HepG2 (cell line): ENCODE results near the gene NDUFB6. TPM values are rescaled to one million over a fixed set of nuclear protein-coding genes. Genes with fewer than 3 reads are reported as not detected.

Experiments used
- ELF3 ChIP-seq: IDR thresholded peaks from 2 replicates; pipeline ENCODE4 v1.6.1; 2016; ENCODE audit warnings: missing genetic modification reagents, missing compliant biosample characterization
- HMGXB4 ChIP-seq, 2 experiments: sonication (generic) in 1 of 2; formaldehyde crosslinking in 1 of 2; IDR thresholded peaks; 2 replicates each; pipeline versions ENCODE4 v1.4.0 to v1.6.1; 2018 to 2020; ENCODE audit warnings: missing genetic modification reagents in 2 of 2, borderline replicate concordance in 1 of 2, low read depth in 1 of 2, mild to moderate bottlenecking in 1 of 2, missing biosample characterization in 1 of 2
- HOXA5 ChIP-seq: sonication (generic); formaldehyde crosslinking; IDR thresholded peaks from 2 replicates; pipeline ENCODE4 v1.4.0; 2020; ENCODE audit warnings: missing genetic modification reagents
- MED13 ChIP-seq: sonication (generic); formaldehyde crosslinking; IDR thresholded peaks from 2 replicates; pipeline ENCODE4 v1.5.0; 2020; ENCODE audit warnings: missing genetic modification reagents
- MIXL1 ChIP-seq: IDR thresholded peaks from 2 replicates; pipeline ENCODE4 v1.6.1; 2016
- MXD4 ChIP-seq: IDR thresholded peaks from 2 replicates; pipeline ENCODE4 v1.6.1; 2016; ENCODE audit warnings: mild to moderate bottlenecking, missing biosample characterization, missing genetic modification reagents
- PPARG ChIP-seq: conservative IDR thresholded peaks from 2 replicates; pipeline ENCODE4 v1.6.1; 2016; ENCODE audit warnings: missing biosample characterization, missing genetic modification reagents
- SRSF1 ChIP-seq: fragments of 200-400 bp; formaldehyde crosslinking; optimal IDR thresholded peaks from 2 replicates; pipeline ENCODE3; 2017; ENCODE audit warnings: mild to moderate bottlenecking, low read depth, low read length, moderate library complexity
- STAG1 ChIP-seq: sonication (generic); formaldehyde crosslinking; IDR thresholded peaks from 2 replicates; pipeline ENCODE4 v1.4.0; 2020; ENCODE audit warnings: missing genetic modification reagents
- TARDBP ChIP-seq: sonication (generic); formaldehyde crosslinking; IDR thresholded peaks from 2 replicates; pipeline ENCODE4 v1.8.0; 2022; ENCODE audit warnings: mild to moderate bottlenecking, missing genetic modification reagents
- TFAP4 ChIP-seq: sonication (generic); IDR thresholded peaks from 2 replicates; pipeline ENCODE4 v1.6.1; 2016; ENCODE audit warnings: low read depth, borderline replicate concordance
- TGIF2 ChIP-seq: IDR thresholded peaks from 2 replicates; pipeline ENCODE4 v1.6.1; 2016; ENCODE audit warnings: control low read depth, missing compliant biosample characterization
- THAP9 ChIP-seq: sonication (generic); formaldehyde crosslinking; IDR thresholded peaks from 2 replicates; pipeline ENCODE4; 2020; ENCODE audit warnings: missing genetic modification reagents, mild to moderate bottlenecking, borderline replicate concordance
- ZKSCAN8 ChIP-seq: IDR thresholded peaks from 2 replicates; pipeline ENCODE4 v1.6.1; 2016; ENCODE audit warnings: borderline replicate concordance, missing genetic modification reagents, missing compliant biosample characterization
- ZNF251 ChIP-seq: sonication (generic); formaldehyde crosslinking; IDR thresholded peaks from 2 replicates; pipeline ENCODE4 v1.9.0; 2021; ENCODE audit warnings: mild to moderate bottlenecking, missing genetic modification reagents
- ZNF256 ChIP-seq: sonication (generic); formaldehyde crosslinking; conservative IDR thresholded peaks from 2 replicates; pipeline ENCODE4 v1.4.0; 2020; ENCODE audit warnings: missing genetic modification reagents
- ZNF550 ChIP-seq: sonication (generic); formaldehyde crosslinking; IDR thresholded peaks from 2 replicates; pipeline ENCODE4 v1.4.0; 2020; ENCODE audit warnings: mild to moderate bottlenecking, missing genetic modification reagents, borderline replicate concordance
- ZSCAN12 ChIP-seq: sonication (generic); formaldehyde crosslinking; IDR thresholded peaks from 2 replicates; pipeline ENCODE4 v1.9.0; 2021; ENCODE audit warnings: mild to moderate bottlenecking, missing genetic modification reagents
- polyA plus RNA-seq, 8 experiments: library from polyadenylated mRNA; depleted of rRNA in 3 of 8; stranded (reverse) in 7 of 8; unstranded in 1 of 8; fragments of >200 nt; fragmentation: Illumina TruSeq in 4 of 8; extraction: Trizol in 4 of 8; gene quantifications; 2 replicates each; pipeline versions ENCODE4 v1.2.1 to v1.2.3, GENCODE V29; 2011 to 2016; ENCODE audit warnings: low read depth in 4 of 8, missing spikeins in 1 of 8, mixed read lengths in 1 of 8; ENCODE audit not compliant: insufficient read depth in 1 of 8
- total RNA-seq, 5 experiments: library from RNA; depleted of rRNA; stranded (reverse); fragments of >200 nt; fragmentation: Illumina TruSeq; extraction: Trizol; gene quantifications; 2 replicates each; pipeline ENCODE4 v1.2.3, GENCODE V29; 2016; ENCODE audit warnings: low read depth in 1 of 5
- TF ChIP-seq, protein P1 (sequence below): sonication (generic); formaldehyde crosslinking; IDR thresholded peaks from 2 replicates; pipeline ENCODE4 v1.4.0; 2020; ENCODE audit warnings: missing genetic modification reagents

NDUFB6 gene
- total and polyA plus RNA-seq, 2 of the 13 experiments (the other 11 are each of a cell fraction or from before 2014, with no cell fraction given): 31.2 to 81.9 TPM

DNA sequence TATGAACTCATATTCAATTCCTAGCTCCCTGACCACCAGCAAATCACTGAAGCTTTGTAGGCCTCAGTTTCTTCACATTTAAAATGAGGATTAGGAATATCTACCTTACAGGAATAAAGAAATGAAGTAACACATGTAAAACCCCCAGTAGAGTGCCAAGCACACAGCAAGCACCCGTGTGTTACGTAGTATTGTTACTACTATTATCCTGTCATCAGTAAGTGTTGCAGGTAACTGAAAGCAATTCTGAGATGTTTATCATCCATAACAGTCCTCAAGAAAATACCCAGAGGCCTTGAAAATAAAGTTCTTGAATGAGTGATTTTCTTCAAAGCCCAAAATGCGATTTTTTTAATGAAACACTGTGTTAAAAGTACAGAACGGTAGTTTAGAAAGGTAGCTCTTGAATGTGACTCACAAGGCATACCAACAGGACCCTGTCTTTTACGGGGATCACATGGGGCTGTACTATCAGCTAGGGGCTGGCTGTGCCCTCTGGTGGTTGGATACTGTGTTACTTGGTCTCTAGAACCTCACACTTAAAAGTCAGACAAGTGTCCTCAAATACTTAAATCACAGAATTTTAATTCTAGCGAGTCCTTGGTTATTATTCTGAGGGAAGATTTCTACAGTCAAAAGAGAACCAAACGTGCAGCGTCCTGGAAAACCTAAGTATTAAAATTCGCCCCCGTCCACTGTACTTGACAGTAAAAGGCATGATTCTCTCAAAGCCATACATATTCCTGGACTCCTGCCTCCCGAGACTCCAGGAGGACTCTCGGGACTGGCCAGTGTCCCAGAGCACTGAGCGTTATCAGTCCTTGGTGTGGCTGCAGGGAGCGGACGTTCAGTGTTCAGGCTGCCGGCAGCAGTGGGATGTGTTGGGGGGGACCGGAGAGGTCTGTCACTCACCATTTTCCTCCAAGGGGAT lies 725 bp downstream of the NDUFB6 start (continued):
- TF ChIP-seq THAP9 (CRISPR knock-in tag) (no peak), TFAP4 (peak; percentile 53; the same call in 1 of the 2 replicates), TARDBP (CRISPR knock-in tag) (peak; percentile 69; the same call in 1 of the 2 replicates), HMGXB4 (CRISPR knock-in tag; IDR thresholded peaks at IDR 0.05; ENCODE audit: borderline replicate concordance in 1 of 2, low read depth in 1 of 2) (0 out of 4 replicates have a peak, but pooled peaks of 1 of the 2 experiments have one; percentile 40), TGIF2 (CRISPR knock-in tag) (0 out of 2 replicates have a peak, but pooled peaks have one; percentile 44), HOXA5 (CRISPR knock-in tag) (0 out of 2 replicates have a peak, but pooled peaks have one; percentile 45), ZNF550 (CRISPR knock-in tag) (no peak), ZNF251 (CRISPR knock-in tag) (no peak), MIXL1 (no peak), ZKSCAN8 (CRISPR knock-in tag) (peak; percentile 53; the same call in 1 of the 2 replicates), ZNF256 (CRISPR knock-in tag) (no peak), SRSF1 (no peak), MXD4 (CRISPR knock-in tag) (0 out of 2 replicates have a peak, but pooled peaks have one; percentile 9), PPARG (no peak), ZSCAN12 (CRISPR knock-in tag) (0 out of 2 replicates have a peak, but pooled peaks have one; percentile 30), ELF3 (CRISPR knock-in tag) (0 out of 2 replicates have a peak, but pooled peaks have one; percentile 32), MED13 (CRISPR knock-in tag) (no peak), STAG1 (peak; percentile 69)
- TF ChIP-seq, protein P1, sequence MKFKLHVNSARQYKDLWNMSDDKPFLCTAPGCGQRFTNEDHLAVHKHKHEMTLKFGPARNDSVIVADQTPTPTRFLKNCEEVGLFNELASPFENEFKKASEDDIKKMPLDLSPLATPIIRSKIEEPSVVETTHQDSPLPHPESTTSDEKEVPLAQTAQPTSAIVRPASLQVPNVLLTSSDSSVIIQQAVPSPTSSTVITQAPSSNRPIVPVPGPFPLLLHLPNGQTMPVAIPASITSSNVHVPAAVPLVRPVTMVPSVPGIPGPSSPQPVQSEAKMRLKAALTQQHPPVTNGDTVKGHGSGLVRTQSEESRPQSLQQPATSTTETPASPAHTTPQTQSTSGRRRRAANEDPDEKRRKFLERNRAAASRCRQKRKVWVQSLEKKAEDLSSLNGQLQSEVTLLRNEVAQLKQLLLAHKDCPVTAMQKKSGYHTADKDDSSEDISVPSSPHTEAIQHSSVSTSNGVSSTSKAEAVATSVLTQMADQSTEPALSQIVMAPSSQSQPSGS: no peak
